HCT116 (cell line): Measurements from ENCODE around the gene CD9. TPM values are rescaled to one million over a fixed set of nuclear protein-coding genes. Genes with fewer than 3 reads are reported as not detected.

ENCODE experiments used
- ATAC-seq: fragments of 200-7000 bp; cut with Tn5 transposase; 2 replicates; pipeline ENCODE4 v1.9.1; 2020; ENCODE audit warnings: mild to moderate bottlenecking, moderate library complexity
- BruUV-seq: library from RNA; stranded (reverse); fragments of 400-500 nt; replicated peaks from 2 replicates; lab custom pipeline; 2021; lab: Mats Ljungman, UMichigan
- CTCF ChIA-PET: fragments of 300-600 bp; sonication (Branson Sonifier 250); formaldehyde crosslinking; loops from one replicate; lab custom pipeline; 2021; ENCODE audit warnings: antibody characterized with exemption; lab: Charles Lee
- POLR2A ChIA-PET: fragments of 300-600, 350-600 bp; sonication (Branson Sonifier 250); formaldehyde crosslinking; loops from one replicate; lab custom pipeline; 2021; ENCODE audit warnings: antibody characterized with exemption; lab: Charles Lee
- RAD21 ChIA-PET, 2 experiments: fragments of 300-600 bp; sonication (Branson Sonifier 250); formaldehyde crosslinking; loops; one replicate each; lab custom pipeline; 2023; ENCODE audit warnings: low total read pairs in 2 of 2; ENCODE audit not compliant: uncharacterized antibody in 2 of 2, unreplicated experiment in 2 of 2, low non-redundant PET in 1 of 2; lab: Charles Lee
- DNase-seq: peaks from one replicate; pipeline ENCODE4 v3.0.0-alpha.2; 2010; ENCODE audit warnings: low read depth, low spot score
- H2AFZ ChIP-seq: fragments of 200-600 bp; shearing (Covaris generic), sonication (generic); 2 replicates; pipeline ENCODE4 v1.6.1; 2017; ENCODE audit warnings: low read depth, mixed run types, mixed read lengths, antibody characterized with exemption, low read length; ENCODE audit not compliant: poor library complexity, severe bottlenecking
- H3K27ac ChIP-seq: 2 replicates; pipeline ENCODE4 v1.5.1; 2012; ENCODE audit warnings: low read depth, low read length
- H3K27me3 ChIP-seq: fragments of 200-600 bp; sonication (generic); 2 replicates; pipeline ENCODE4 v1.6.1; 2016; ENCODE audit warnings: mixed run types, low read length, mixed read lengths; ENCODE audit not compliant: insufficient read depth
- H3K36me3 ChIP-seq, 2 experiments: fragments of 200-500 bp in 1 of 2; fragments of 200-600 bp in 1 of 2; sonication (Bioruptor generic) in 1 of 2; sonication (generic) in 1 of 2; 2 replicates each; pipeline versions ENCODE4 v1.5.1 to v1.6.1; 2014 to 2016; ENCODE audit warnings: low read length in 2 of 2, inconsistent platforms in 1 of 2, mixed read lengths in 1 of 2, mixed run types in 1 of 2; ENCODE audit not compliant: insufficient read depth in 2 of 2, control insufficient read depth in 1 of 2
- H3K4me1 ChIP-seq, 2 experiments: fragments of 200-600 bp in 1 of 2; sonication (generic) in 1 of 2; 2 replicates each; pipeline versions ENCODE4 v1.5.1 to v1.6.1; 2012 to 2017; ENCODE audit warnings: low read length in 2 of 2, inconsistent platforms in 1 of 2, mild to moderate bottlenecking in 1 of 2, mixed read lengths in 1 of 2, mixed run types in 1 of 2, moderate library complexity in 1 of 2; ENCODE audit not compliant: insufficient read depth in 2 of 2, control insufficient read depth in 1 of 2
- H3K4me2 ChIP-seq: fragments of 200-600 bp; sonication (generic); 2 replicates; pipeline ENCODE4 v1.6.1; 2017; ENCODE audit warnings: mixed run types, low read length, mixed read lengths
- H3K4me3 ChIP-seq, 2 experiments: fragments of 200-600 bp in 1 of 2; sonication (generic) in 1 of 2; replicated peaks in 1 of 2; 2 replicates each; pipeline ENCODE4 v1.5.1; 2011 to 2016; ENCODE audit warnings: low read length in 2 of 2, control low read depth in 1 of 2, low read depth in 1 of 2, mild to moderate bottlenecking in 1 of 2, mixed read lengths in 1 of 2, mixed run types in 1 of 2
- H3K79me2 ChIP-seq: fragments of 200-600 bp; sonication (generic); 2 replicates; pipeline ENCODE4 v1.6.1; 2017; ENCODE audit warnings: mild to moderate bottlenecking, mixed run types, low read length, moderate library complexity, mixed read lengths; ENCODE audit not compliant: insufficient read depth
- H3K9ac ChIP-seq: fragments of 200-600 bp; sonication (generic); 2 replicates; pipeline ENCODE4 v1.6.1; 2016; ENCODE audit warnings: low read length, mixed read lengths
- H3K9me2 ChIP-seq: fragments of 200-600 bp; sonication (generic), shearing (Covaris generic); 2 replicates; pipeline ENCODE4 v1.6.1; 2017; ENCODE audit warnings: mixed run types, mild to moderate bottlenecking, moderate library complexity; ENCODE audit not compliant: insufficient read depth
- H3K9me3 ChIP-seq, 2 experiments: fragments of 200-500 bp in 1 of 2; fragments of 200-600 bp in 1 of 2; sonication (Bioruptor generic) in 1 of 2; sonication (generic) in 1 of 2; 2 replicates each; pipeline ENCODE4 v1.6.1; 2014 to 2017; ENCODE audit warnings: low read length in 2 of 2, mixed read lengths in 2 of 2, inconsistent platforms in 1 of 2, low read depth in 1 of 2, mild to moderate bottlenecking in 1 of 2, mixed run types in 1 of 2, moderate library complexity in 1 of 2; ENCODE audit not compliant: control insufficient read depth in 1 of 2, insufficient read depth in 1 of 2
- H4K20me1 ChIP-seq: fragments of 200-600 bp; sonication (generic), shearing (Covaris generic); 2 replicates; pipeline ENCODE4 v1.6.1; 2017; ENCODE audit warnings: mixed run types, mild to moderate bottlenecking, moderate library complexity; ENCODE audit not compliant: insufficient read depth
- CTCF ChIP-seq, 3 experiments: fragments of 200-600 bp in 1 of 3; sonication (generic) in 1 of 3; IDR thresholded peaks in 2 of 3; conservative IDR thresholded peaks in 1 of 3; 2 replicates each; pipeline ENCODE4 v1.5.1; 2012 to 2017; ENCODE audit warnings: low read depth in 2 of 3, low read length in 2 of 3, antibody characterized with exemption in 1 of 3, borderline replicate concordance in 1 of 3, control low read depth in 1 of 3, mild to moderate bottlenecking in 1 of 3, mixed read lengths in 1 of 3, mixed run types in 1 of 3, moderate library complexity in 1 of 3; ENCODE audit not compliant: insufficient read depth in 1 of 3
- EZH2phosphoT487 ChIP-seq: fragments of 200-600 bp; IDR thresholded peaks from 2 replicates; pipeline ENCODE4 v1.6.1; 2018; ENCODE audit warnings: antibody characterized with exemption, borderline replicate concordance
- JUND ChIP-seq: IDR thresholded peaks from 2 replicates; pipeline ENCODE4 v1.6.1; 2012
- RAD21 ChIP-seq: IDR thresholded peaks from 2 replicates; pipeline ENCODE4 v1.6.1; 2012; ENCODE audit warnings: low read depth, mild to moderate bottlenecking
- intact Hi-C: fragments of 100-400 bp; cut with micrococcal nuclease; formaldehyde crosslinking; loops from 2 replicates; pipeline ENCODE4 v1.10.0; 2022
- total RNA-seq: library from RNA; stranded (reverse); gene quantifications from one replicate; pipeline ENCODE4 v1.2.1, GENCODE V29; 2021; ENCODE audit not compliant: unreplicated experiment

The CD9 gene
- total RNA-seq, 1 experiment from 2014 or later = 182 TPM

GRCh38 chr12:6231359-6232268, 31.4 kb downstream of the CD9 start (continued):
- TF ChIP-seq EZH2phosphoT487 = no peak

GRCh38 chr12:6233121-6233971, 33.1 kb downstream of the CD9 start:
- H3K4me2 ChIP-seq = no peak overlapping the region
- TF ChIP-seq JUND (no peak), RAD21 (peak; percentile 27; the same call in 1 of the 2 replicates), CTCF (IDR thresholded peaks at IDR 0.05 in 2 of 3, conservative IDR thresholded peaks at IDR 0.05 in 1 of 3; ENCODE audit: borderline replicate concordance in 1 of 3, insufficient read depth in 1 of 3, low read depth in 2 of 3, low read length in 2 of 3) (0 out of 6 replicates have a peak, but pooled peaks of 1 of the 3 experiments have one; percentile 10)
- TF ChIP-seq, all 23 proteins: peak for 2
- H3K27ac ChIP-seq = no peak overlapping the region
- DNase-seq (no peak), ATAC-seq (no peak)
- H3K4me1 ChIP-seq = peaks cover 35 to 36% of the 10 kb centered on the region in 2 experiments
- peaks cover 29 to 43% of the 10 kb centered on the region in 2 experiments for H3K36me3 ChIP-seq
- no peak overlapping the region for H3K9ac ChIP-seq
- H3K9me2 ChIP-seq = no peaks in the 10 kb centered on the region
- CTCF ChIA-PET = no interaction called here
- no peaks in the 10 kb centered on the region for H3K9me3 ChIP-seq
- POLR2A ChIA-PET = no interaction called here
- H3K4me3 ChIP-seq = no peak overlapping the region
- RAD21 ChIA-PET = no interaction called here
- H3K79me2 ChIP-seq = peaks cover 31% of the 10 kb centered on the region; the same call in 1 of the 2 replicates
- H3K27me3 ChIP-seq = no peaks in the 10 kb centered on the region
- H2AFZ ChIP-seq = no peak overlapping the region
- intact Hi-C loops = no loop called here
- BruUV-seq = TSS peak; percentile 12
- no peaks in the 10 kb centered on the region for H4K20me1 ChIP-seq
